ENCODE results near the gene RPS6KB2. TPM values are rescaled to one million over a fixed set of nuclear protein-coding genes. Genes with fewer than 3 reads are reported as not detected.

Gene RPS6KB2
- total and polyA plus RNA-seq, 9 of the 15 experiments (the other 6 are each of a cell fraction or from before 2014, with no cell fraction given) = 0.42 to 122 (median 82.6) TPM

- TF ChIP-seq L3MBTL2 (IDR thresholded peaks at IDR 0.05) (no peak), RBFOX2 (IDR thresholded peaks at IDR 0.05; ENCODE audit: low read depth, low read length) (peak; percentile 57; the same call in 1 of the 2 replicates)
- peaks cover 3% of the 10 kb centered on the region for H3K9me1 ChIP-seq (ENCODE audit: control insufficient read depth, insufficient read depth, low read length)
- H3K27me3 ChIP-seq (ENCODE audit: control insufficient read depth in 2 of 2, insufficient read depth in 2 of 2, low read length in 2 of 2) = no peaks in the 10 kb centered on the region
- peaks cover 69% of the 10 kb centered on the region for H3K36me3 ChIP-seq (ENCODE audit: control insufficient read depth, insufficient read depth, low read length)
- H3K79me2 ChIP-seq (ENCODE audit: control insufficient read depth, insufficient read depth, low read length) = peaks cover 34% of the 10 kb centered on the region
- POLR2A ChIA-PET = interaction anchor here (0.6 to 1.4 kb wide), 7 partner anchors 13 to 358 kb away, joined by 3 to 5 read pairs (median 3); partner anchors contain the start of gene POLD4
- CTCF ChIA-PET (ENCODE audit: low intra/inter-chr PET ratio) = no interaction called here
- H3K4me1 ChIP-seq (replicated peaks in 1 of 2; ENCODE audit: control insufficient read depth in 2 of 2, insufficient read depth in 2 of 2, low read length in 2 of 2) = peaks cover 15 to 79% of the 10 kb centered on the region in 2 experiments; a peak in 4 of 5 replicates
- ATAC-seq = no peak
- no peak for FAIRE-seq
- no peak overlapping the region for H2AFZ ChIP-seq (ENCODE audit: low read depth, low read length)
- H3K9me3 ChIP-seq (replicated peaks; ENCODE audit: control insufficient read depth, insufficient read depth, low read depth, low read length) = no peaks in the 10 kb centered on the region
- peak overlapping the region in 1 of 2 experiments; percentile 65; a peak in 1 of 4 replicates for H3K9ac ChIP-seq (ENCODE audit: insufficient read depth in 1 of 2, low read depth in 2 of 2, low read length in 2 of 2)
- no TSS peak for BruUV-seq (replicated peaks)
- in situ Hi-C loops (cut with MboI) (no loop called here), intact Hi-C loops (cut with micrococcal nuclease) (no loop called here)
- H3K4me2 ChIP-seq (ENCODE audit: insufficient read depth, low read length) = no peak overlapping the region
- no peak overlapping the region for H3K4me3 ChIP-seq
- DNase-seq (ENCODE audit: extremely low read depth in 1 of 4, low spot score in 3 of 4) = no peak
- peaks cover 4% of the 10 kb centered on the region; the same call in 1 of the 2 replicates for H4K20me1 ChIP-seq (replicated peaks; ENCODE audit: control insufficient read depth, insufficient read depth, low read length)
- H3K27ac ChIP-seq (ENCODE audit: extremely low read depth, low read depth, low read length) = no peak overlapping the region
- 85% methylated on average over 6 of the region's 7 CpGs for WGBS (ENCODE audit: insufficient coverage, low coverage, missing lambda C conversion rate)
Measured at GRCh38 chr11:67396259-67396581, 32.1 kb upstream of the RPS6KB2 start.

DNA sequence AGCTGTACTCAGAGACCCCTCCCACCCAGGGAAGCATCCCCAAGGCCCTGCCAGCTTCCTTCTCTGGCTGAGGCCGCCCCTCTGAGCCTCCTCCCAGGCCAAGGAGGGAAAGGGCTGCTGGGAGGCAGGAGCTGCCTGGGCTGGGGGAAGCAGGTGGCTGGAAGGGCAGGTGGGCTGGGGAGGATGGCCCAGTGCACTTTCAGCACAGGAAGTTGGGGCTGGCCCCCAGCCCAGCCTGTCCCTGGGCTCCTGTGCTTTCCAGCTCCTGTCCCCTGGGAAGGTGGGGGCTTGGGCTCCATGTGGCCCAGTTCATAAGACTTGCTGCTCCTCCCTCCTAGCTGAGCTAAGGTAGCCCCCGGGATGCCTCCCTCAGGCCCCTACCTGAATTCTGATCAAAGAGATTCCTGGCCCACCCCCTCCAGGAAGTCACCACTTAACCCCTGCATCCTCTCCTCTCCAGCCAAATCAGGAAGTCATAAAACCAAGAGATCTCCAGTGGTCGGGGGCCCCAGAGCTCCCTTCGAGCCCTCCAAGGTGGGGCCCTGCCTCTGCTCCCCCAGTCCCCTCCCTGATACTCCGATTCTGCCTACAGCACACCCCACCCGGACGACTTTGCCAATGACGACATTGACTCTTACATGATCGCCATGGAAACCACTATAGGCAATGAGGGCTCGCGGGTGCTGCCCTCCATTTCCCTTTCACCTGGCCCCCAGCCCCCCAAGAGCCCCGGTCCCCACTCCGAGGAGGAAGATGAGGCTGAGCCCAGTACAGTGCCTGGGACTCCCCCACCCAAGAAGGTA, 31.5 kb upstream of the RPS6KB2 start:
- Histone ChIP-seq H3K36me3 (ENCODE audit: control insufficient read depth, insufficient read depth, low read length) (peaks cover 69% of the 10 kb centered on the region), H3K27me3 (ENCODE audit: control insufficient read depth in 2 of 2, insufficient read depth in 2 of 2, low read length in 2 of 2) (no peaks in the 10 kb centered on the region), H3K27ac (ENCODE audit: extremely low read depth, low read depth, low read length) (0 out of 3 replicates have a peak overlapping the region, but pooled peaks have one; percentile 16), H3K79me2 (ENCODE audit: control insufficient read depth, insufficient read depth, low read length) (peaks cover 33% of the 10 kb centered on the region), H2AFZ (ENCODE audit: low read depth, low read length) (no peak overlapping the region), H3K4me1 (replicated peaks in 1 of 2; ENCODE audit: control insufficient read depth in 2 of 2, insufficient read depth in 2 of 2, low read length in 2 of 2) (peaks cover 15 to 77% of the 10 kb centered on the region in 2 experiments; a peak in 4 of 5 replicates), H3K9ac (ENCODE audit: insufficient read depth in 1 of 2, low read depth in 2 of 2, low read length in 2 of 2) (peak overlapping the region in 1 of 2 experiments; percentile 71; a peak in 1 of 4 replicates), H3K4me2 (ENCODE audit: insufficient read depth, low read length) (no peak overlapping the region), H3K9me1 (ENCODE audit: control insufficient read depth, insufficient read depth, low read length) (peaks cover 3% of the 10 kb centered on the region), H4K20me1 (replicated peaks; ENCODE audit: control insufficient read depth, insufficient read depth, low read length) (peaks cover 4% of the 10 kb centered on the region; the same call in 1 of the 2 replicates), H3K9me3 (replicated peaks; ENCODE audit: control insufficient read depth, insufficient read depth, low read depth, low read length) (no peaks in the 10 kb centered on the region), H3K4me3 (no peak overlapping the region)
- intact Hi-C loops (cut with micrococcal nuclease) = no loop called here
- BruUV-seq (replicated peaks) = no TSS peak
- peak in 1 of 4 experiments; percentile 12 for DNase-seq (ENCODE audit: extremely low read depth in 1 of 4, low spot score in 3 of 4)
- ATAC-seq = no peak
- FAIRE-seq = no peak
- WGBS (ENCODE audit: insufficient coverage, low coverage, missing lambda C conversion rate) = 81% methylated on average over 12 of the region's 13 CpGs
- TF ChIP-seq POLR2G (IDR thresholded peaks at IDR 0.05; ENCODE audit: low read depth, low read length) (peak; percentile 76), RBFOX2 (IDR thresholded peaks at IDR 0.05; ENCODE audit: low read depth, low read length) (peak; percentile 70), EP400 (IDR thresholded peaks at IDR 0.05) (no peak), ZNF121 (CRISPR knock-in tag; conservative IDR thresholded peaks at IDR 0.05) (no peak), POLR2A (conservative IDR thresholded peaks at IDR 0.05) (peak; percentile 18; the same call in 1 of the 2 replicates)
- ChIA-PET POLR2A (interaction anchor here (0.7 to 1.4 kb wide), 6 partner anchors 14 to 182 kb away, joined by 3 to 5 read pairs (median 4); partner anchors contain the start of gene POLD4), CTCF (ENCODE audit: low intra/inter-chr PET ratio) (no interaction called here)
- in situ Hi-C loops (cut with MboI) = no loop called here

All from K562 (cell line).